ENCODE measurements around the gene ADCYAP1R1.

Gene ADCYAP1R1

DNA sequence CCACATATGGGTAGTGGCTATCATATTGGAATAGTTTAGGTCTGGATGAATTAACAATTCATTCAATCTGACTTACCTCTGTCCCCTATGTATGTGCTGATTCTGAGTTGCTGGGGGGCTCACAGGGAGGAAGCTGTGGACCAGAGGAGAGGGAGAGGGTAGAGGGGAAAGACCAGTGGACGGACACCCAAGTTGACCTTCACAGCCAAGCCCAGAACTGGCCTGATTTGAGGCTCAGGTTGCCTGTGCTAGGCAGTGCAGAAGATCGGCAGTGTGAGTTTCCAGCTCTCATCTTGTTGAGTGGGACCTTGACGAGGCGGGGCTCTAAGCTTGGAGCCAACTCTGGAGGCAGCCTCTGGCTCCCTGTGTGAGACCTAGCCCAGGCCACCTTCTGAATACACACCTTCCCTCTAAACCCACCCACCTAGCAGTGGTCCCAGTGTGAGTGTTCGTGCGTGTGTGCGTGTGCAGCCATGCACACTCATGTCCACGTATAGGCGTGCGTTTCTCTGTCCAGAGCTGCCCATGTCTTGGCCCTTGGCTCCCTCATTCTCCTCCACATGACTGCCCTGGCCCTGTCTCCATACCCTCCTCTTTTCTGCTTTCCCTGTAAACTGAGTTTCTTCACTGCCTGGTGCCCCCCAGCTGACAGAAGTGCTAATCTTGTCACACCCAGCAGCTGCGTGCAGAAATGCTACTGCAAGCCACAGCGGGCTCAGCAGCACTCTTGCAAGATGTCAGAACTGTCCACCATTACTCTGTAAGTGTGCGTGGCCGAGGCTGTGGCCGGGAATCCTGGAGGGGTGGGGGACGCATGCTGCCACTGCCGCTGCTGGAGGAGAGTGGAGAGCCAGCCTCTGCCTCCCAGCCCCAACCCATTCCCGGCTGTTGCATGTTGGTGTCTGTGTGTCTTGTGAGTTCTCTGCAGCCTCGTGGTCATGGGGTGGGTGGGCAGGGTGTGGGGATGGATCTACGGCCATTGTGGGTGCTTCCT lies 47.6 kb downstream of the ADCYAP1R1 start:
- in situ Hi-C loops (cut with MboI; ENCODE audit: low pct_unique_long_range_greater_than_20kb, low sequenced_read_pairs): no loop called here
- DNase-seq: no peak

DNA sequence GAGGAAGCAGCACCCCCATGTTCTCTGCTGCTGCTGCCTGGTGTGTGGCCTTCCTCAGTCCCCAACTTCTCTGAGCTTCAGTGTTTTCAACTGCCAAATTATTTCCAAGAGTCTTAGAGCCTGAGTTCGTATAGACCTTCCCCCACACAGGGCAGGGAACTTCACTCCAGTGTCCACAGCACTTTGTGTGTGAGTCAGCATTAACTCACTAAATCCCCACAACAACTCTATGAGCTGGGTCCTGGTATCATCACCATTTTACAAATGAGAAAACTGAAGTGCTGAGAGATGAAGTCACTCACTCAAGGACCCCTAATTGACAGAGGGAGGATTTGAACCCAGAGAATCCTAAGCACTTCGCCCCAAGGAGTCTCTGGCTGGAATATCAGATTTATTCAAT lies 48.3 kb downstream of the ADCYAP1R1 start:
- DNase-seq: no peak
- in situ Hi-C loops (cut with MboI; ENCODE audit: low pct_unique_long_range_greater_than_20kb, low sequenced_read_pairs): no loop called here

DNA sequence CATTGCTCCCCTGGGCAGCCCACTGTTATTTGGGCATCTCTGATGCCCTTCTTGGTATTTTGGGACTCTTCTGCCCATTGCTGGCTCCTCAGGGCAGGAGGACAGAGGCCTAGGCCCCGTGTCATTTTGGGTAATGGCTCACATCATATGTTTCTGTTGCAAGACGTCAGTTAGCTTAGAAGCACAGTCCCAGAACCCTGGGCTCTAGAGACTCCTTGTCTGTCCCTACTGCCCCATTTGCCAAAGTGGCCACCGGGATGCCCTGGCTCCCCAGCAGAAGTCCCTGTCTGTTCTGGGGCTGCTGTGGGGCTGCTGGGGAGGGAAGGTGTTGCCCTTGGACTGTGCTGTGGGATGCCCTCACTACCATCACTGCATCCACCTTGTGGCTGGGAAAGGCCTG lies 48.8 kb downstream of the ADCYAP1R1 start:
- in situ Hi-C loops (cut with MboI; ENCODE audit: low pct_unique_long_range_greater_than_20kb, low sequenced_read_pairs): no loop called here
- DNase-seq: no peak

DNA sequence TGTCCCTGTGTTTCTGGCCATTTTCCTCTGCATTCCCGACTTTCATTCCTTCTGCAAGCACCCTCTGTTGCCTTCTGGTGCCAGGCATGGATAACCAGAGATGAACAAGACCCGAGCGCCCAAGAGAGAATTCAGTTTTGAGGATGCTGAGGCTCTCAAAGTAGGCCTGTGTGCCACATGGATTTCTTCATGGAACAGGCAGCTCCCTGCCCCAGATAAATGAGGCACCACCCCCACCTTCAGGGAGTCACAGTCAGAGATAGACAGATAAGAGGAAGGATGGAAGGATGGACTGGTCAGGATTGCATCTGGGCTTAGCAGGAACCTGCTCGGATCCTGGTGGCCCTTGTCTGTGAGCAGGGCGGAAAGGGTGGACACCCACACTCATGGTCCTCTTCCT lies 49.4 kb downstream of the ADCYAP1R1 start:
- in situ Hi-C loops (cut with MboI; ENCODE audit: low pct_unique_long_range_greater_than_20kb, low sequenced_read_pairs): no loop called here
- DNase-seq: no peak

DNA sequence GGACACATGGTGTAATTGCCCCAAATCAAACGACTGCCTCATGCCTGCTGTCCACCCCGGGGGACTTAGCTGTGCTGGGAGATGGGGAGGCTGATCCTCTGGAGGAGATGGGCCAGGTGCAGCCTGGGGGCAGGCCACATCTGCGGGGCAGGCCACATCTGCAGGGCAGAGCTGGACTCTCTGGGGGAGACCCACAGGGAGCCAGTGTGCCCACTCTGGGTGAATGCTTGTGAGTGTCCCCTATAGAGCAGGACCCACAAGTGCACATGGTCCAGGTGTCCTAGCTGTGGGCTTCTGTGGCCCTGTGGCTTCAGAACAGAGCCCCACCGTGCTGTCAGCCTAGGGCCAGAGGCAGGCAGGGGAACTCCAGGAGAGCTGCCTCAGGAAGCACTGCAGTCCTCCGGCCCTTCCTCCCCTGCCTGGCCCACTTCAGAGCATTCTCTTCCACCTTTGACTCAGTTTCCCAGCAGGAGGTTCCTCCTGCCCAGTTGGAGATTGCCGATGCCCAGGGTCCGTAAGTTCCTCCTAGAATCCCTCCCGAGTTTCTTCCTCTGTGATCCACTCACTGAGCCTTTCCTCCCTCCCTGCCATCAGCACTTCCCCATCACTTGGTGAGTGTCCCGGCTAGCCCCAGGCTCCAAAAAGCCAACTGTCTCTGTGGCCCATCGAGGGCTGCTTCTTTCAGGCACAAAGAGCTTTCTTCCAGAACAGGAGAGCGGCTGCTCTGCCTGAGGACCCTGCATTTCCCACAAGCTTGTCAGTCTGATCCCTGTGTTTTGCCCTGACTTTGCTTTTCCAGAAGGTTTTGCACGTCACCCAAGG lies 50.3 kb downstream of the ADCYAP1R1 start:
- in situ Hi-C loops (cut with MboI; ENCODE audit: low pct_unique_long_range_greater_than_20kb, low sequenced_read_pairs): no loop called here
- no peak for DNase-seq

DNA sequence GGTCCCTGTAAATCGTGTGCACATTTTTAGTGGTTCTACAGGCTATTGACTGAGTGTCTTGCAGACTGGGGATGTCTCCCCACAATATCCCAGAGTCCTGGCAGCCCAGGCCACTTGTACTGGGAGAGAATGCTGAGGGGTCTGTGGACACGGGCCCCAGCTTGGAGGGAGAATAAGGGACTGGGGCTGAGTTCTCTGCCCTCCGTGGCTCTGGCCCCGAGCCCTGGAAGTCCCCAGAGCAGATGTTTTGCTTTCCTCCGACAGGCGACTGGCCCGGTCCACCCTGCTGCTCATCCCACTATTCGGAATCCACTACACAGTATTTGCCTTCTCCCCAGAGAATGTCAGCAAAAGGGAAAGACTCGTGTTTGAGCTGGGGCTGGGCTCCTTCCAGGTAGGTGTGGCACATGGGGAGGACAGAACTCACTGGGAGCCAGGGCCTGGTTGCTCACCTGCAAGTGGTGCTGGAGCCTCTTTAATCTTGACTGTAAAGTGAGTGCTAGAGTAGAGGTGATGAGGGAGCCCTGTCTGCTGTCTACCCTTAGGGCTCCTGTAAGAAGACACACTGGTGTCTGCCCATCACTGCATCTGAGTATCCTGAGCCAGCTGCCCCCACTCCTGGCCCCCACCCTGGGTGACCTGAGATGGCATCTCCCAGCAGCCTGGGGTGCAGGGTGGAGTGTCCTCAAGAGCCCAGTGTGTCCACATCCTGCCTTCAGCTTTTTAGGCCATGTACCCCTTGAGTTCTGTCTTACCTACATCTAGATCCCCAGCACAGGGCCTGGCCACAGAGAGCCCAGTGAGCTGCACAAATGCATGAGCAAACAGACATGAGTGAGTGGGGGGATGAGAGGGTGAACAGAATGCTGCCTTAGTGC lies 51.1 kb downstream of the ADCYAP1R1 start:
- no peak for DNase-seq

DNA sequence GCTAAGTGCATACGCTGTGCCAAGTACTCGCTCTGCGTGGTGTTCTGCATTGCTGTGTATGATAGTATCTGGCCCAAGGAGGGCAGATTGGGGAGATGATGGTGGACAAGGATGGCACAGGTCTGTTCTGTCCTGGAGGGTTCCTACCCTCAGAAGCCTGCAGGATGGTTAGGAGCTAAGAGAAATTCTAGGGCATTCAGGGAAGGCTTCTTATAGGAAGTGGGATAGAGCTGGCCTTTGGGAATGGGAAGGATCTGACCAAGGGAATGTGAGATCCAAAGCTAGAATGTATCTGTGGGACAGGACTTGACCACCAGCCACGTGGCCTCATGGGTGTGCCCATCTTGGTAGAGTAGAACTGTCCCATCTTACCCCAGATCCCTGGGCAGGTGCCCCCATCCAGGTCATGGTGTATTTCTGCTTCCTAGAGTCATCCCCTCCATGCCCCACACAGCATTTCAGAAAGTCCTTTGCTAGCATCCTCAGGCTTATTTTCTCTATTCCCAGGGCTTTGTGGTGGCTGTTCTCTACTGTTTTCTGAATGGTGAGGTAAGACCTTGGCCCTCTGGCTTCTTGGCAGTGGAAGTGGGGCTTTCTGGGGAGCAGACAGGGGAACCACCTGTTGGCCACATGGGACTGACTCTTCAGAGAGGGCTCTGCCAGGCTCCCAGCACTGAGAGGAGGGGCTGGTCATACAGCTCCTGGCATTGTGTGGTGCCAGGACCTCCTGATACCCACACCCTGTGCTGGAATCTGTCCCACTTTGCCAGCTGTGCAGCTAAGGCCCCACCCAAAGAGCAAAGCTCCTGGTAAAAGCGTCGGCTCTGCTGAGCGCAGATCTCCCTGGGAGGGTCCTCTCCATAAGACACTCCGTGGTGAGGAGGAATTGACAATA lies 52.5 kb downstream of the ADCYAP1R1 start:
- in situ Hi-C loops (cut with MboI; ENCODE audit: low pct_unique_long_range_greater_than_20kb, low sequenced_read_pairs): no loop called here
- DNase-seq: no peak

More for the DNA sequence above, 51.1 kb downstream of the ADCYAP1R1 start:
- in situ Hi-C loops (cut with MboI; ENCODE audit: low pct_unique_long_range_greater_than_20kb, low sequenced_read_pairs): no loop called here

DNA sequence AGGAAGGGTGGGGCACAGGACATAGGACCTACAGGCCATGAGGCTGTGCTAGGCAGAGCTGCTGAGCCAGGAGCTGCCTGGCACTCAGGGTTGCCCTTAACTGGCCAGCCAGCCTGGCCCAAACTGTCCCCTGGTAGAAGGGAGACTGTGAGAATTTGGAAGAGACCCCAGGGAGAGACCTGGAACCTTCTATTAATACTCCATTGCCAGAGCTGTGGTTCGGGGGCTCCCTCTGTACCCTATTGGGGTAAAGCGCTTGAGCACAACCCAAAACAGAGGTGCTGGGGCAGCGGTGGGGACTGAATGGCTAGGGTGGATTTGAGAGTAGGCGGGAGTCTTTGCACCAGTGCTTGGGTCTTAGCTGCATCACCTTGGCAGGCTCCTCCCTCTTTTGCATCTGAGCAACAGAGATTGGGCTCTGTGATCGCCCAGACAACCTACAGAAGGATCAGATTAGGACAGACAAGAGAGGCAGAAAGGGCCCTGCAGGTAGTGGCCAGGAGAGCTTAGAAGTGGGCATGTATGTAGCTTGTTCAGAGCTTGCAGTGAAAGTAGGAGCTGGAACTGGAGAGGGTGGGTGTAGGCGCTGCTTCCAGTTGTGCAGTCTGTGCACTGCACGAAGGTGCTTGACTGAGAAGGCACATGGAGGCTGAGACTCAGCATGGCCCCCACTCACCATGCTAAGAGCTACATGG lies 53.3 kb downstream of the ADCYAP1R1 start:
- no peak for DNase-seq
- in situ Hi-C loops (cut with MboI; ENCODE audit: low pct_unique_long_range_greater_than_20kb, low sequenced_read_pairs): no loop called here

DNA sequence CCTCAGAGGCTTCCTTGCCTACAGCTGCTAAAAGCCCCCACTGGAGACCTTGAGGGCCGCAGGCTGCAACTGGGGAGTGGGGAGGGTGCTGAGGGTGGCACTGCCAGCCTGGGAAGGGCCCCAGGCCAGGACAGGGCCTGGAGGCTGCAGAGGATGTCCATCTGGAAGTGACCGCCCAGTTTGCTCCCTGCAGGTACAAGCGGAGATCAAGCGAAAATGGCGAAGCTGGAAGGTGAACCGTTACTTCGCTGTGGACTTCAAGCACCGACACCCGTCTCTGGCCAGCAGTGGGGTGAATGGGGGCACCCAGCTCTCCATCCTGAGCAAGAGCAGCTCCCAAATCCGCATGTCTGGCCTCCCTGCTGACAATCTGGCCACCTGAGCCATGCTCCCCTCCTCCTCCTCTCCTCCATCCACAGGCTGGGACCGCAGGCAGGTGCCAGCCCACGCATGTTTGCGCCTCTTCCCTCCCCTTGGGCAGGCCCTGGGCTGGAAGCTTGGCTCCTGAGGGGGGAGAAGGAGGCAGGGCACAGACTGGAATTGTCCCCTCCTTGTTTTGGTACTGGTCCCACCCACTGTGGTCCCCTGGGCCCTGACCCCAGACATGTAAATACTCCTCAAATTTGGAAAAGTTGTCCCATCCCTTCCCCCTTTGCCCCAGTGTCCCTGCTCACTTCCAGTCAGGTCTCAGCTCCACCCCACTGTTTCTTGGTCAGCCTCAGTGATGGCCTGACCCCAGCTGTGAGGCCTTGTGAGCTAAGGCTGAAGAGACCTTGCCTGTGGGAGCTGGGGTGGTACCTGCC lies 54.4 kb downstream of the ADCYAP1R1 start:
- in situ Hi-C loops (cut with MboI; ENCODE audit: low pct_unique_long_range_greater_than_20kb, low sequenced_read_pairs): no loop called here
- no peak for DNase-seq

DNA sequence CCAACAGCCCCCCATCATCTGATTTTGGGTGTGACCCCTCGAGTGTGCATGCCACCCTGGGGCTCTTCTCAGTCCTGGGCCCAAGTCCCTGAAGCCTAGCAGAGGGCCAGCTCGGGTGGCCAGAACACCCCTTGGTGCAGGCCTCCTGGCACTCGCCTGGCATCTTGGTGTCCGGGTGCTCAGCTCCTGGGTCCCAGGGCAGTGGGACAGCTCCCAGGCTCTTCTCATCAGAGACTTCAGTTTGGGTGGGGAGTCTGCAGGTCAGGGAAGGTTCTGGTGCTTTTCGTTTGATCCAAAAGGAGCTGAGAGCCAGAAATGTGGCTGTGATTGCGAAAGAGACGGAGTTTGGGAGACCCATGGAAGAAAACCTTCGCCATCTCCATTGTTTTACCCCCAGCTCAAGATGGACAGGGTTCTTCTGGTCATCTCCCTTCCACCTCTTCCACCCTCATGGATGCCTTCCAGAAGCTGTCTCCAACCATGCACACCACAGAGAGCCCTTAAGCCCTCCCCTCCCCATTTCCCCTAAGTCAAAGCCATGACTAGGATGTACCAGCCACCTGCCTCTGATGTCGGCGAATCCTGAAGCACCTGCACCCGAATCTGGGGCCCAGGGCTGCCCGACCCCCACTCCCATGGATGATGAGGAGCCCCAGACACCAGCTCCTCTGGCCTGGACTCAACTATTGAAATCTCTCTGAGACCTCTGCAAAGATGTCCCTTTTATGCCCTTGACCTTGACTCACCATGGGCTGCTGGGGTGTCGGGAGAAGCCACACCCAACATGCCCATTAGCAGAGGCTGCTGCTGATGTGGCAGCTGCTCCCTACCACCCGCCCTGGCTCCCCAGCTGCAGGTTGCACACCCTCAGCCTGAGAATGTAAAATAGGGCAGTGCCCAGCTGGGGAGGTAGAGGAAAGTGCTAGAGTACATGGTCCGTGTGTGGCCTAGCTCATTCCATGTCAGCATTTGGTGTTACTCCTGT lies 55.3 kb downstream of the ADCYAP1R1 start:
- in situ Hi-C loops (cut with MboI; ENCODE audit: low pct_unique_long_range_greater_than_20kb, low sequenced_read_pairs): no loop called here
- DNase-seq: no peak

DNA sequence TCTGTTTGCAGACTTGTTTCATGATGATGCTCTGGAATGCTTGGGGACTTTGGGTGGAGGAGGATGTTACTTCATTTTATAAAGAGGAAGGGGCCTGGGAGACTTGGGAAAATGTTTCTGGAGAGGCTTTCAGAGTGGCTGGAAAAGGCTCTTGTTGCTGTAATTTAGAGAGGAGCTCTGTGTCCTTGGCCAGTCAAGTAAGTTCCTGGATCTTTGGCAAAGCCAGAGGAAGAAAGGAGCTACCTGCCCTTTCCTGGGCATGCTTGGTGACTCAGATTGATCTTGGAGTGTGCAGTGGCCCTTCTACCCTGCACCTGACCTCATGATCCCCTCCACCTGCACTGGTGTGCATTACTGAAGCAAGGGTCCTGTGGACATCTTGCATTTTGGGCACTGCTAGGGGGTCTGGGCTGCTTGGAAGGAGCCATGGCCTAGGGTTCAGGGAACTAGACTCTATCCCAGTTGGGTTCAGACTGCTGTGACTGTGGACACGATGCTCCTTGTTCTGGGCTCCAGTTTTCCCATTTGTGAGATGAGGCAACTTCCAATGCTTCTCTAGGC lies 56.1 kb downstream of the ADCYAP1R1 start:
- DNase-seq: no peak
- in situ Hi-C loops (cut with MboI; ENCODE audit: low pct_unique_long_range_greater_than_20kb, low sequenced_read_pairs): no loop called here

DNA sequence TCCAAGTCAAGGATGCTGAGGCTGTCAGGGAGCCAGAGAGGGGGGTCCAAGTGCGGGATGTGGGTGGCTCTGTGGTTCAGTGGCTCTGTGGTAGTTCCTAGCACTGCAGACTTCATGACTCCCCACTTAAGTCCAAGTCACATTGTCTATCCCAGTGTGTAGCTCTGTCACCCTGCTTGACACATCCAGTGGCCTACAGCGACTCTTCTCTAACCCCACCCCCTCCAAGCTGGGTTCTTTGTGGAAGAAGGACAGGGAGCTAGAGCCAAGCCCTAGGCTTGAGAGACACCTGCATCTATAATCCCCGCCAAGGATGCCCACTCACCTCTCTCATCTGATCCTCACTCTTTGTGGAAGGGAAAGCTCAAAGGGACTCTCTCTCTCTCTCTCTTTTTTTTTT lies 57.6 kb downstream of the ADCYAP1R1 start:
- no peak for DNase-seq
- in situ Hi-C loops (cut with MboI; ENCODE audit: low pct_unique_long_range_greater_than_20kb, low sequenced_read_pairs): no loop called here

DNA sequence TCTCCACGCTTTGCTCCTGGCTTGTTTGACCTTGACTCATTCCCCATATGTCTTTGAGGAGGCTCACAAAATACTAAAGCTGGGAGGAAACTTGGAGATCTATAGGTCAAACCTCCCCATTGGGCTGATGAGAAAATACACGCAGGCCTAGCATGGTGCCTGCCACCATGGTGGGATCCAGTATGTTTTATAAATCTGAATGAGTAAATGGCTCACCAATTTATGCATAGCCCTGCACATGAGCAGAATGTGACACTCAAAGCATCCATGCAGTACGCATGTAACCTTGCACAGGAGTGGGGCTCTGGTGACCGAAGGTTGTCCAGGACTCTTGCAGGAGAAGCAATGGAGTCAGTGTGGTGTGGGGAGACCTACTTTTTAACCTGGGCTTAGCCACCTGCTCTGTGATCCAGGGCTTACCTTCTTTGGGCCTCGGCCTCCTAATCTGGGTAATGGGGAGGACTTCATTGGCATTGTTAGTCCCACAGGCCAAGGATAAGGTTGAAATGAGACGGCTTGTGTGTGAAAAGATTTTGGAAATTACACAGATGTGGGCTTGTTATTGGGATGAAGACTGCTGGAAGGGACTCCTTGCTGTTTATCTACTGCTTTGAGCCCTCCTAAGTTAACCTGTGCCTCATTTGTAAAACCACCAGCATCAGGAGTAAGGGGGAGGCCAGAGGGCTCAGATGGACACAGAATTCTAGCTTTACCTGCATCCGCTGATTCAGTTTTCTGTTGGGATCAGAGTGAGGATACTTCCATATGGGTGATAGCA lies 58.4 kb downstream of the ADCYAP1R1 start:
- in situ Hi-C loops (cut with MboI; ENCODE audit: low pct_unique_long_range_greater_than_20kb, low sequenced_read_pairs): no loop called here
- DNase-seq: no peak

DNA sequence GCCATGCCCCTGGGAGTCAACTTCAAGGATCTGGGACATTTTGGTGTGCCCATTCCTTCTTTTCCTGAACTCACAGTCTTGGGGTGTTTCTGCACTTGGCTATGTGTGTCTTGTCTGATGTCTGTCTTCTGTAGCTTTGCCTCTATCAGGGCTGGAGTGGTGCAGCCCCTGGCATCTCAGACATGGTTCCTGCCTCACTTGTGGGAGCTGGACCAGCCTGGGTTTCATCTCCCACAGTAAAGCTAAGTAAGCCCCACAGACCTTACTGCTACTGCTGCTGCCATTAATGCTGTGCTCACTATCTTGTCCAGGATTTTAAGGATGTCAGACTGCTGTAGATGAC lies 59.0 kb downstream of the ADCYAP1R1 start:
- DNase-seq: no peak
- in situ Hi-C loops (cut with MboI; ENCODE audit: low pct_unique_long_range_greater_than_20kb, low sequenced_read_pairs): no loop called here

DNA sequence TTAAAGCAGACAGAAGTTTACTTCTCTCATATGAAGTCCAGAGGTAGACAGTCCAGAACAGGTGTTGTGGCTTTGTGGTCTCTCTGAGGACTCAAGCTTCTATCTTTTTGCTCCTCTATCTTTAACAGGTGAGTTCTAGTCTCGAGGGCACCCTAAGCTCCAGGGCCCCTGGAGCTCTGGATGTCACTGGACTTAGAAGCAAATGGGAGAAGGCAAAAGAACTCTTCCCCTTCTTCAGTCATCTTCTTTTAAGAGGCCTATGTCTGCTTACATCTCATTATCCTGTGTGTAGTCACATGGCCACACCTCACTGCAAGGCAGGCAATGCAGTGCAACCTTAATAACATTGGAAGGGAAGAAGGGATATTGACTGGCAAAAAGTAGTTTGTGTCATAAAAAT lies 61.6 kb downstream of the ADCYAP1R1 start:
- in situ Hi-C loops (cut with MboI; ENCODE audit: low pct_unique_long_range_greater_than_20kb, low sequenced_read_pairs): no loop called here

More for the DNA sequence above, 61.6 kb downstream of the ADCYAP1R1 start:
- DNase-seq: no peak
